Esophagus squamous epithelium (tissue), 5 donors: ENCODE measurements around the gene TMEFF1. TPM values are rescaled to one million over a fixed set of nuclear protein-coding genes. Genes with fewer than 3 reads are reported as not detected.

Experiments
- DNase-seq: peaks from one replicate; lab custom pipeline; 2025; lab: John Stamatoyannopoulos, UW
- H3K27ac ChIP-seq, 4 donors: fragments of 200-600 bp; sonication (generic); one replicate each; pipeline ENCODE4 v1.5.1; 2016 to 2019; ENCODE audit warnings: mild to moderate bottlenecking in 1 of 4
- H3K27me3 ChIP-seq, 4 donors: fragments of 200-600 bp; sonication (generic); 1 replicate in 3 of 4; 2 replicates in 1 of 4; pipeline versions ENCODE4 v1.5.1 to v1.6.0; 2017 to 2021; ENCODE audit warnings: antibody characterized with exemption in 1 of 4
- H3K36me3 ChIP-seq, 3 donors: fragments of 200-600 bp; sonication (generic); one replicate each; pipeline ENCODE4 v1.5.1; 2016 to 2019
- H3K4me1 ChIP-seq, 3 donors: fragments of 200-600 bp; sonication (generic); one replicate each; pipeline ENCODE4 v1.5.1; 2017 to 2019
- H3K4me3 ChIP-seq, 4 donors: fragments of 200-600 bp; sonication (generic); 1 replicate in 3 of 4; 2 replicates in 1 of 4; pipeline ENCODE4 v1.5.1; 2016 to 2019; ENCODE audit warnings: mild to moderate bottlenecking in 2 of 4, moderate library complexity in 1 of 4
- H3K9me3 ChIP-seq, 3 donors: fragments of 200-600 bp; sonication (generic); one replicate each; pipeline ENCODE4 v1.5.1; 2016 to 2019
- CTCF ChIP-seq, 6 experiments: fragments of 450-650 bp in 4 of 6; fragments of 200-600 bp in 2 of 6; sonication (generic) in 2 of 6; IDR thresholded peaks; one replicate each; pipeline ENCODE4 v1.5.1; 2016 to 2019; ENCODE audit warnings: antibody characterized with exemption in 6 of 6, mild to moderate bottlenecking in 4 of 6, moderate library complexity in 4 of 6
- POLR2A ChIP-seq, 4 donors: fragments of 450-650 bp; IDR thresholded peaks; one replicate each; pipeline ENCODE4 v1.6.1; 2017; ENCODE audit warnings: antibody characterized with exemption in 4 of 4, mild to moderate bottlenecking in 4 of 4, moderate library complexity in 3 of 4
- WGBS, 2 donors: methylation state at CpG; one replicate each; pipeline ENCODE4 v1.1.5; 2018; 5-methylcytosine and 5-hydroxymethylcytosine counted together
- intact Hi-C: fragments of 100-400 bp; cut with DNase I; formaldehyde crosslinking; loops from one replicate; pipeline ENCODE4 v1.15.0; 2022
- total RNA-seq, 4 donors: library from RNA; depleted of rRNA; stranded (reverse); fragments of >200 nt; gene quantifications; one replicate each; pipeline ENCODE4 v1.1.0, GENCODE V29; 2016
- donor health status: DM: yes; HTN: yes; CAD: no.

Gene TMEFF1
- total RNA-seq, 4 donors from 2014 or later = 0.57 TPM; not detected in 3

- intact Hi-C loops = no loop called here
These were observed 31.0 kb upstream of the TMEFF1 start for GRCh38 chr9:100441911-100442361.

GRCh38 chr9:100443781-100444768 is 28.9 kb upstream of the TMEFF1 start:
- intact Hi-C loops = no loop called here
- Histone ChIP-seq H3K4me3 (no peak overlapping the region), H3K27me3 (no peaks in the 10 kb centered on the region), H3K27ac (no peak overlapping the region), H3K4me1 (peaks cover 0 to 3% (median 2%) of the 10 kb centered on the region in 3 donors), H3K36me3 (peaks cover 0 to 41% (median 0%) of the 10 kb centered on the region in 3 donors), H3K9me3 (no peaks in the 10 kb centered on the region)
- no peak for DNase-seq
- TF ChIP-seq CTCF (IDR thresholded peaks at IDR 0.05) = no peak
- TF ChIP-seq POLR2A (IDR thresholded peaks at IDR 0.05) = no peak
- 63 to 68% methylated on average over 4 of the region's 4 CpGs for WGBS, 2 donors

More at GRCh38 chr9:100441911-100442361, 31.0 kb upstream of the TMEFF1 start:
- H3K4me1 ChIP-seq = peaks cover 0 to 10% (median 2%) of the 10 kb centered on the region in 3 donors
- no peak for DNase-seq
- H3K4me3 ChIP-seq = peak overlapping the region in 1 of 4 donors; percentile 21
- H3K36me3 ChIP-seq = peaks cover 0 to 34% (median 0%) of the 10 kb centered on the region in 3 donors
- no peaks in the 10 kb centered on the region for H3K9me3 ChIP-seq
- TF ChIP-seq POLR2A (IDR thresholded peaks at IDR 0.05) (no peak), CTCF (IDR thresholded peaks at IDR 0.05) (no peak)
- 85 to 91% methylated on average over 19 of the region's 19 CpGs for WGBS, 2 donors
- no peak overlapping the region for H3K27ac ChIP-seq
- no peaks in the 10 kb centered on the region for H3K27me3 ChIP-seq

DNA sequence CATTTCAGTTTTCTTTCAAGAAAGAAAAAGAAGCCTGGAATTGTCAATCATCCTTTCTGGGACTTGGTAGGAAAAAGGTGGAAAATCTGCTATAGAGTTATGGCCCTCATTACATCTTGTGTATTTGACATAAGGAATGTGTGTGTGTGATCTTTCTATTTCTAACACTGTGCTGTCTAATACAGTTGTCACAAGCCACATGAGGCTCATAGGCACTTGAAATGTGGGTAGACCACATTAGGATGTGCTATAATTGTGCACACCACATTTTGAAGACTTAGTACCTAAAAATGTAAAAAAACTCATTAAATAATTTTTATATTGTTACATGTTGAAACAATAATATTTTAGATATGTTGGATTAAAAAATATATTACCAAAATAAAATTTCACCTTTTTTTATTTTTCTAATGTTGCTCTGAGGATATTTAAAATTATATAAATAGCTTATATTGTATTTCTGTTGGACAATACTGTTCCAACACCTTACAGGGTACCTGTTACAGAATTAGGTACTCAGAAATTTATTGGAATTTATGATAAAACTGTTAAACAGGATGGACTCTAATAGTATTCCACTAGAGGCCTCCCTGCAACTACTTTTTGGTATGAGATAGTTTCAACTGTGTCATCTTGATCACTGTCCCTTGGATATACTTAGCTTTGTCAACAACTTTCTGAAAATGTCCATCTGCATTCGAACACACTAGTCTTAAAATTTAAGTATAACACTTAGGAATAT is 27.6 kb upstream of the TMEFF1 start:
- WGBS, 2 donors = 89 to 95% methylated on average over 1 of the region's 1 CpG
- TF ChIP-seq CTCF (IDR thresholded peaks at IDR 0.05) (no peak), POLR2A (IDR thresholded peaks at IDR 0.05) (no peak)
- Histone ChIP-seq H3K4me1 (peaks cover 0 to 3% (median 2%) of the 10 kb centered on the region in 3 donors), H3K27ac (no peak overlapping the region), H3K36me3 (peaks cover 0 to 41% (median 0%) of the 10 kb centered on the region in 3 donors), H3K27me3 (no peaks in the 10 kb centered on the region), H3K4me3 (no peak overlapping the region), H3K9me3 (no peaks in the 10 kb centered on the region)
- no peak for DNase-seq
- intact Hi-C loops = no loop called here

DNA sequence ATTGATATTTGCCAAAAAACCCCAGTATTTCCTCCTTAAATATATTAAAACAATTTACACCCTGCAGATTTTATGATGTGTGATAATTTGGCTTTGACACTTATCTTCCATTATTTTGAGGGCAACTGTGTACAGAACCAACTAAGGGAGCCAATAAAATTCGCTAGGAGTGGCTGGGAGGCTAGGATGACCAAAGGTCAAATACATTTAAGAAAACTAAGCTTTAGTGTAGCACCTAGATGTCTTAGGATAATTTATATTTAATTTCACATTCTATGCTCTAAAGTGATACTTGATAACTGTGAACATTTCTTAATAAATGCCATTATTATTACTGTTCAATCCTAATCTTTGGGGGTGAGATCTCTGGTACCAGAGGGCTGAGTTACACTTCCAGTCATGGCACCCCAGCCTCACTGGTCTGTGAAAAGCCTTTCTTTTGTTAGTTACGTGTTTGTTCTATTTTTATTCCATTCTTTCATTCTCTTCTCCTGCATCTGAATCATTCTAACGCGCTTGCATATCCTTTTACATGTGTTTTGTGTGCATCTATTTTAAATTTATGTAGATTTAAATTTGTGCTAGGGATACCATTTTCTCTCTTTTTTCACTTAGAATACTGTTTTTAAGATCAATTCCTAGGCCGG is 26.9 kb upstream of the TMEFF1 start:
- Histone ChIP-seq H3K27ac (no peak overlapping the region), H3K9me3 (no peaks in the 10 kb centered on the region), H3K4me1 (peaks cover 0 to 3% (median 2%) of the 10 kb centered on the region in 3 donors), H3K4me3 (no peak overlapping the region), H3K27me3 (no peaks in the 10 kb centered on the region), H3K36me3 (peaks cover 0 to 48% (median 0%) of the 10 kb centered on the region in 3 donors)
- no peak for DNase-seq
- intact Hi-C loops = no loop called here
- TF ChIP-seq POLR2A (IDR thresholded peaks at IDR 0.05) = no peak
- no peak for TF ChIP-seq CTCF (IDR thresholded peaks at IDR 0.05)
- 94 to 95% methylated on average over 5 of the region's 5 CpGs for WGBS, 2 donors
